Adrenal gland (tissue), 5 donors: ENCODE measurements around the gene ITPRIP.

ENCODE experiments used
- CTCF ChIP-seq, 6 experiments: fragments of 450-650 bp in 4 of 6; fragments of 200-600 bp in 2 of 6; sonication (generic) in 1 of 6; IDR thresholded peaks; 1 replicate in 5 of 6; 2 replicates in 1 of 6; pipeline versions ENCODE4 v1.5.1 to v1.8.0; 2016 to 2021; ENCODE audit warnings: antibody characterized with exemption in 6 of 6, mild to moderate bottlenecking in 2 of 6, moderate library complexity in 1 of 6
- POLR2A ChIP-seq, 2 donors: fragments of 450-650 bp; IDR thresholded peaks; one replicate each; pipeline ENCODE4 v1.6.1; 2017; ENCODE audit warnings: antibody characterized with exemption in 2 of 2, mild to moderate bottlenecking in 2 of 2, moderate library complexity in 1 of 2
- donor health status: DM: no; HTN: no; CAD: no.

GRCh38 chr10:104371753-104372152 is 33.5 kb upstream of the ITPRIP start:
- no peak for TF ChIP-seq POLR2A (IDR thresholded peaks at IDR 0.05)
- TF ChIP-seq CTCF (IDR thresholded peaks at IDR 0.05): no peak
